GM12878 (cell line): Measurements from ENCODE around the gene WFDC6. TPM values are rescaled to one million over a fixed set of nuclear protein-coding genes. Genes with fewer than 3 reads are reported as not detected.

Source experiments
- ATAC-seq: fragments of 200-7000 bp; cut with Tn5 transposase; 3 replicates; pipeline ENCODE4 v1.9.1; 2020; ENCODE audit warnings: mild to moderate bottlenecking, moderate library complexity
- BruUV-seq: library from RNA; stranded (reverse); fragments of 400-500 nt; replicated peaks from 2 replicates; lab custom pipeline; 2021; lab: Mats Ljungman, UMichigan
- CTCF ChIA-PET: fragments of 300-600 bp; sonication (Branson Sonifier 250); formaldehyde crosslinking; extraction: SDS; loops from one replicate; lab custom pipeline; 2021; ENCODE audit warnings: inconsistent platforms; lab: Yijun Ruan, JAX
- POLR2A ChIA-PET: fragments of 350-600 bp; formaldehyde crosslinking; extraction: SDS; loops from one replicate; lab custom pipeline; 2021; ENCODE audit warnings: inconsistent platforms; lab: Charles Lee
- RAD21 ChIA-PET: fragments of 300-600 bp; sonication (Branson Sonifier 250); formaldehyde crosslinking; loops from one replicate; lab custom pipeline; 2023; ENCODE audit warnings: antibody characterized with exemption; ENCODE audit not compliant: unreplicated experiment; lab: Charles Lee
- SMC1A ChIA-PET: fragments of 300-600 bp; sonication (Branson Sonifier 250); formaldehyde crosslinking; loops from one replicate; lab custom pipeline; 2023; ENCODE audit not compliant: unreplicated experiment, uncharacterized antibody; lab: Charles Lee
- DNase-seq: peaks from one replicate; pipeline ENCODE4 v3.0.0-alpha.2; 2011; ENCODE audit warnings: low read depth, low spot score
- FAIRE-seq: peaks from 3 replicates; lab custom pipeline; 2011; peaks lifted over from hg19 to GRCh38; lab: Jason Lieb, UNC
- H2AFZ ChIP-seq: 2 replicates; pipeline ENCODE4 v1.6.0; 2011; ENCODE audit warnings: low read depth, low read length, control low read depth; ENCODE audit not compliant: control insufficient read depth
- H3K27ac ChIP-seq: 2 replicates; pipeline ENCODE4 v1.5.1; 2011; ENCODE audit warnings: control low read depth; ENCODE audit not compliant: control insufficient read depth, insufficient read depth
- H3K27me3 ChIP-seq, 2 experiments: replicated peaks in 1 of 2; 2 replicates each; pipeline versions ENCODE4 v1.6.0 to v1.6.1; 2011; ENCODE audit warnings: low read length in 1 of 2; ENCODE audit not compliant: control insufficient read depth in 2 of 2, insufficient read depth in 2 of 2
- H3K36me3 ChIP-seq, 2 experiments: 2 replicates each; pipeline ENCODE4 v1.5.1; 2011; ENCODE audit warnings: low read length in 1 of 2; ENCODE audit not compliant: control insufficient read depth in 2 of 2, insufficient read depth in 2 of 2
- H3K4me1 ChIP-seq: 2 replicates; pipeline ENCODE4 v1.6.1; 2011; ENCODE audit warnings: mild to moderate bottlenecking, low read length, moderate library complexity, mixed read lengths; ENCODE audit not compliant: control insufficient read depth, insufficient read depth
- H3K4me2 ChIP-seq: 2 replicates; pipeline ENCODE4 v1.6.0; 2011; ENCODE audit warnings: control low read depth; ENCODE audit not compliant: control insufficient read depth, insufficient read depth
- H3K4me3 ChIP-seq: fragments of 200-600 bp; sonication (generic); 2 replicates; pipeline ENCODE4 v1.5.1; 2016
- H3K79me2 ChIP-seq: 2 replicates; pipeline ENCODE4 v1.6.0; 2011; ENCODE audit warnings: low read length; ENCODE audit not compliant: control insufficient read depth, insufficient read depth
- H3K9ac ChIP-seq: 2 replicates; pipeline ENCODE4 v1.8.0; 2011; ENCODE audit warnings: low read length, control low read depth, mixed read lengths; ENCODE audit not compliant: control insufficient read depth, insufficient read depth
- H3K9me3 ChIP-seq: replicated peaks from 3 replicates; pipeline ENCODE4 v1.5.1; 2011; ENCODE audit warnings: mild to moderate bottlenecking, low read length; ENCODE audit not compliant: control insufficient read depth, insufficient read depth
- H4K20me1 ChIP-seq: 2 replicates; pipeline ENCODE4 v1.6.0; 2011; ENCODE audit not compliant: control insufficient read depth, insufficient read depth
- MYC ChIP-seq: IDR thresholded peaks from 2 replicates; pipeline ENCODE4 v1.6.1; 2011; ENCODE audit warnings: mild to moderate bottlenecking, low read length, moderate library complexity, inconsistent platforms; ENCODE audit not compliant: insufficient read depth, insufficient replicate concordance, insufficient read length, severe bottlenecking
- NFIC ChIP-seq: IDR thresholded peaks from 2 replicates; pipeline ENCODE4 v1.6.1; 2012; ENCODE audit warnings: low read depth, mild to moderate bottlenecking, inconsistent platforms, low read length, moderate library complexity
- NR2C1 ChIP-seq: fragments of 450-650 bp; IDR thresholded peaks from 2 replicates; pipeline ENCODE4 v1.6.1; 2017; ENCODE audit warnings: antibody characterized with exemption, mild to moderate bottlenecking, moderate library complexity
- RCOR1 ChIP-seq: conservative IDR thresholded peaks from 2 replicates; pipeline ENCODE4 v1.6.1; 2012; ENCODE audit warnings: low read depth, low read length, improper control_type of control experiment
- RELA ChIP-seq: fragments of 450-650 bp; IDR thresholded peaks from 2 replicates; pipeline ENCODE4 v1.8.0; 2014; ENCODE audit warnings: borderline replicate concordance; ENCODE audit not compliant: partially characterized antibody
- REST ChIP-seq: IDR thresholded peaks from 2 replicates; pipeline ENCODE4 v1.6.1; 2012; ENCODE audit warnings: mild to moderate bottlenecking, low read depth, low read length
- USF2 ChIP-seq: IDR thresholded peaks from 2 replicates; pipeline ENCODE4 v1.6.1; 2011; ENCODE audit warnings: low read depth, low read length, improper control_type of control experiment, borderline replicate concordance
- WGBS: methylation state at CpG from one replicate; pipeline ENCODE4 v1.1.6; 2016; ENCODE audit warnings: low lambda C conversion rate; ENCODE audit not compliant: insufficient replicate concordance, insufficient coverage; ENCODE audit errors: missing lambda C conversion rate; 5-methylcytosine and 5-hydroxymethylcytosine counted together
- in situ Hi-C: fragments of 300-500 bp; cut with MboI; formaldehyde crosslinking; loops from 9 replicates; pipeline ENCODE4 v1.14.3; 2018; ENCODE audit warnings: mixed read lengths
- intact Hi-C: fragments of 100-400 bp; cut with micrococcal nuclease; formaldehyde crosslinking; loops from one replicate; pipeline ENCODE4 v1.14.2; 2022; ENCODE audit not compliant: unreplicated experiment
- polyA plus RNA-seq, 11 experiments: library from polyadenylated mRNA; depleted of rRNA in 4 of 11; unstranded in 6 of 11; stranded (reverse) in 5 of 11; fragments of >200 nt; fragmentation: Nextera tagmentation in 4 of 11; fragmentation: Illumina TruSeq in 1 of 11; extraction: Ambion mirVana in 4 of 11; extraction: Trizol in 1 of 11; gene quantifications; 1 replicate in 1 of 11; 2 replicates in 10 of 11; pipeline versions ENCODE4 v1.2.1 to v1.2.3, GENCODE V29; 2011 to 2016; ENCODE audit warnings: inconsistent platforms in 2 of 11, missing spikeins in 2 of 11, low read depth in 1 of 11
- total RNA-seq, 4 experiments: library from RNA; depleted of rRNA in 3 of 4; stranded (reverse); fragments of >200 nt in 3 of 4; fragmentation: Illumina TruSeq in 1 of 4; extraction: Trizol in 1 of 4; gene quantifications; 2 replicates each; pipeline versions ENCODE4 v1.2.1 to v1.2.3, GENCODE V29; 2013 to 2021

Gene WFDC6
- total and polyA plus RNA-seq, 10 of the 15 experiments (the other 5 are each of a cell fraction or from before 2014, with no cell fraction given): not detected

- BruUV-seq: no TSS peak
- TF ChIP-seq NFIC (no peak), MYC (no peak), USF2 (no peak), RELA (no peak), NR2C1 (no peak)
- TF ChIP-seq, all 136 proteins: peak for 0
- Histone ChIP-seq H3K9me3 (no peaks in the 10 kb centered on the region), H3K27me3 (no peaks in the 10 kb centered on the region; a peak in 1 of 4 replicates), H3K4me2 (no peak overlapping the region), H2AFZ (no peak overlapping the region), H3K4me3 (no peak overlapping the region), H3K36me3 (no peaks in the 10 kb centered on the region), H3K4me1 (no peaks in the 10 kb centered on the region), H3K9ac (no peak overlapping the region), H3K27ac (no peak overlapping the region), H3K79me2 (no peaks in the 10 kb centered on the region), H4K20me1 (no peaks in the 10 kb centered on the region)
- SMC1A ChIA-PET: interaction anchor here (0.6 kb wide), 1 partner anchor 236 kb away, joined by 3 read pairs; no protein-coding TSS in a partner anchor
- DNase-seq (no peak), ATAC-seq (no peak), FAIRE-seq (no peak)
- CTCF ChIA-PET: interaction anchor here (1.2 kb wide), 1 partner anchor 74 kb away, joined by 4 read pairs; no protein-coding TSS in a partner anchor
- intact Hi-C loops (no loop called here), in situ Hi-C loops (no loop called here)
- RAD21 ChIA-PET: no interaction called here
- POLR2A ChIA-PET: no interaction called here
- 0% methylated on average over 2 of the region's 2 CpGs for WGBS
Measured at GRCh38 chr20:45518282-45518681, 21.0 kb downstream of the WFDC6 start.

GRCh38 chr20:45515147-45515913, 24.0 kb downstream of the WFDC6 start, which contains the start of gene SPINT3:
Gene SPINT3, minus strand, starts transcription at chr20:45515622. Its CDS starts 14 bp downstream, at chr20:45515608.
- ATAC-seq: no peak
- Histone ChIP-seq H3K27me3 (no peaks in the 10 kb centered on the region), H2AFZ (no peak within 1 kb of the TSS), H3K4me3 (no peak within 1 kb of the TSS), H3K79me2 (no peaks in the 10 kb centered on the region), H4K20me1 (no peaks in the 10 kb centered on the region), H3K9ac (no peak within 1 kb of the TSS), H3K4me2 (no peak within 1 kb of the TSS), H3K9me3 (no peaks in the 10 kb centered on the region), H3K4me1 (no peaks in the 10 kb centered on the region)
- in situ Hi-C loops: no loop called here
- CTCF ChIA-PET: no interaction called here
- no TSS peak for BruUV-seq
- no peak for DNase-seq
- RAD21 ChIA-PET: no interaction called here
- POLR2A ChIA-PET: interaction anchor here (0.6 kb wide), 1 partner anchor 98 kb away, joined by 4 read pairs; no protein-coding TSS in a partner anchor
- no peak for TF ChIP-seq RCOR1
- TF ChIP-seq REST: peak; percentile 57; the same call in 1 of the 2 replicates
- TF ChIP-seq, all 136 proteins: peak for 1
- FAIRE-seq: no peak
- SMC1A ChIA-PET: no interaction called here
- WGBS: 13% methylated on average over 5 of the region's 5 CpGs
- Histone ChIP-seq H3K36me3 (no peaks in the 10 kb centered on the region), H3K27ac (no peak within 1 kb of the TSS)
- intact Hi-C loops: no loop called here
